Caco-2 (cell line): Measurements from ENCODE around the gene ZGLP1. TPM values are rescaled to one million over a fixed set of nuclear protein-coding genes. Genes with fewer than 3 reads are reported as not detected.

Experiments used
- BruUV-seq: library from RNA; stranded (reverse); fragments of 400-500 nt; replicated peaks from 2 replicates; lab custom pipeline; 2021; lab: Mats Ljungman, UMichigan
- CTCF ChIA-PET: fragments of 300-600 bp; sonication (Branson Sonifier 250); formaldehyde crosslinking; loops from one replicate; lab custom pipeline; 2022; ENCODE audit warnings: antibody characterized with exemption; lab: Charles Lee
- POLR2A ChIA-PET: fragments of 300-600 bp; sonication (Branson Sonifier 250); formaldehyde crosslinking; loops from one replicate; lab custom pipeline; 2022; ENCODE audit warnings: antibody characterized with exemption; lab: Charles Lee
- DNase-seq, 2 experiments: peaks; one replicate each; pipeline versions ENCODE4 v3.0.0 to v3.0.0-alpha.2; 2020 to 2022
- H3K27me3 ChIP-seq: replicated peaks from 2 replicates; pipeline ENCODE4 v1.6.0; 2011; ENCODE audit warnings: low read length; ENCODE audit not compliant: control insufficient read depth, insufficient read depth
- H3K36me3 ChIP-seq: 2 replicates; pipeline ENCODE4 v1.5.1; 2011; ENCODE audit warnings: low read length; ENCODE audit not compliant: control insufficient read depth, insufficient read depth
- H3K4me1 ChIP-seq: fragments of 250-450 bp; sonication (Bioruptor Pico); 2 replicates; pipeline ENCODE4 v1.5.1; 2020; ENCODE audit warnings: mild to moderate bottlenecking
- H3K4me3 ChIP-seq: 2 replicates; pipeline ENCODE4 v1.5.1; 2011; ENCODE audit warnings: low read depth, mild to moderate bottlenecking, control low read depth, low read length
- H3K9me3 ChIP-seq: fragments of 250-450 bp; sonication (Bioruptor Pico); 2 replicates; pipeline ENCODE4 v1.5.1; 2020; ENCODE audit warnings: mild to moderate bottlenecking, moderate library complexity
- H3K27ac Mint-ChIP-seq: one replicate; pipeline ENCODE4 v1.8.0; 2022; ENCODE audit warnings: mixed read lengths; ENCODE audit not compliant: unreplicated experiment
- H3K27me3 Mint-ChIP-seq: one replicate; pipeline ENCODE4 v1.8.0; 2022; ENCODE audit warnings: mixed read lengths; ENCODE audit not compliant: insufficient read depth, unreplicated experiment
- H3K36me3 Mint-ChIP-seq: one replicate; pipeline ENCODE4 v1.8.0; 2022; ENCODE audit warnings: mild to moderate bottlenecking, mixed read lengths; ENCODE audit not compliant: insufficient read depth, unreplicated experiment
- H3K4me1 Mint-ChIP-seq: one replicate; pipeline ENCODE4 v1.8.0; 2022; ENCODE audit warnings: low read depth, mixed read lengths; ENCODE audit not compliant: unreplicated experiment
- H3K4me3 Mint-ChIP-seq: one replicate; pipeline ENCODE4 v1.8.0; 2022; ENCODE audit warnings: mild to moderate bottlenecking, moderate library complexity, mixed read lengths; ENCODE audit not compliant: unreplicated experiment
- H3K9me3 Mint-ChIP-seq: one replicate; pipeline ENCODE4 v1.8.0; 2022; ENCODE audit warnings: mixed read lengths; ENCODE audit not compliant: unreplicated experiment
- CTCF ChIP-seq, 2 experiments: fragments of 200-600 bp in 1 of 2; IDR thresholded peaks; 1 replicate in 1 of 2; 2 replicates in 1 of 2; pipeline versions ENCODE4 v1.5.1 to v1.8.0; 2011 to 2022; ENCODE audit warnings: antibody characterized with exemption in 1 of 2, control low read depth in 1 of 2, inconsistent platforms in 1 of 2, low read depth in 1 of 2, low read length in 1 of 2, mild to moderate bottlenecking in 1 of 2, moderate library complexity in 1 of 2; ENCODE audit not compliant: insufficient read depth in 1 of 2, severe bottlenecking in 1 of 2, unreplicated experiment in 1 of 2
- intact Hi-C: fragments of 100-400 bp; cut with micrococcal nuclease; formaldehyde crosslinking; loops from one replicate; pipeline ENCODE4 v1.10.0; 2022; ENCODE audit not compliant: unreplicated experiment
- total RNA-seq: library from RNA; stranded (reverse); gene quantifications from 2 replicates; pipeline ENCODE4 v1.2.3, GENCODE V29; 2022

ZGLP1 gene
- total RNA-seq, 1 experiment from 2014 or later: 2.5 TPM

GRCh38 chr19:10294368-10294697 is 15.3 kb downstream of the ZGLP1 start:
- Histone ChIP-seq H3K9me3 (no peaks in the 10 kb centered on the region), H3K4me3 (no peak overlapping the region), H3K4me1 (peaks cover 7% of the 10 kb centered on the region; the same call in 1 of the 2 replicates), H3K36me3 (no peaks in the 10 kb centered on the region; the same call in 1 of the 2 replicates), H3K27me3 (no peaks in the 10 kb centered on the region)
- ChIA-PET POLR2A (no interaction called here), CTCF (no interaction called here)
- intact Hi-C loops: no loop called here
- no TSS peak for BruUV-seq
- no peak overlapping the region for H3K4me3 Mint-ChIP-seq
- H3K27ac Mint-ChIP-seq: no peak overlapping the region
- DNase-seq: no peak
- H3K27me3 Mint-ChIP-seq: peaks cover 7% of the 10 kb centered on the region
- no peak for TF ChIP-seq CTCF (IDR thresholded peaks at IDR 0.05; ENCODE audit: insufficient read depth in 1 of 2, low read depth in 1 of 2, low read length in 1 of 2, severe bottlenecking in 1 of 2, unreplicated experiment in 1 of 2)
- peaks cover 9% of the 10 kb centered on the region for H3K4me1 Mint-ChIP-seq
- peaks cover 7% of the 10 kb centered on the region for H3K36me3 Mint-ChIP-seq
- no peaks in the 10 kb centered on the region for H3K9me3 Mint-ChIP-seq

GRCh38 chr19:10293637-10294367 is 15.8 kb downstream of the ZGLP1 start:
- H3K27me3 Mint-ChIP-seq: peaks cover 7% of the 10 kb centered on the region
- no peak for TF ChIP-seq CTCF (IDR thresholded peaks at IDR 0.05; ENCODE audit: insufficient read depth in 1 of 2, low read depth in 1 of 2, low read length in 1 of 2, severe bottlenecking in 1 of 2, unreplicated experiment in 1 of 2)
- no peak for DNase-seq
- ChIA-PET POLR2A (no interaction called here), CTCF (interaction anchor here (0.6 kb wide), 1 partner anchor 408 kb away, joined by 3 read pairs; no protein-coding TSS in a partner anchor)
- H3K4me3 Mint-ChIP-seq: no peak overlapping the region
- H3K36me3 Mint-ChIP-seq: peaks cover 9% of the 10 kb centered on the region
- H3K36me3 ChIP-seq: no peaks in the 10 kb centered on the region; the same call in 1 of the 2 replicates
- H3K4me3 ChIP-seq: no peak overlapping the region
- H3K9me3 Mint-ChIP-seq: no peaks in the 10 kb centered on the region
- no peaks in the 10 kb centered on the region for H3K27me3 ChIP-seq
- peaks cover 11% of the 10 kb centered on the region for H3K4me1 Mint-ChIP-seq
- intact Hi-C loops: no loop called here
- no peak overlapping the region for H3K27ac Mint-ChIP-seq
- H3K9me3 ChIP-seq: no peaks in the 10 kb centered on the region
- H3K4me1 ChIP-seq: peaks cover 7% of the 10 kb centered on the region; the same call in 1 of the 2 replicates
- no TSS peak for BruUV-seq

GRCh38 chr19:10292789-10293636 is 16.6 kb downstream of the ZGLP1 start:
- H3K27me3 ChIP-seq: no peaks in the 10 kb centered on the region
- Mint-ChIP-seq H3K36me3 (peaks cover 14% of the 10 kb centered on the region), H3K4me3 (peak overlapping the region; percentile 87), H3K9me3 (no peaks in the 10 kb centered on the region), H3K27me3 (peaks cover 7% of the 10 kb centered on the region), H3K4me1 (peaks cover 15% of the 10 kb centered on the region), H3K27ac (no peak overlapping the region)
- TF ChIP-seq CTCF (IDR thresholded peaks at IDR 0.05; ENCODE audit: insufficient read depth in 1 of 2, low read depth in 1 of 2, low read length in 1 of 2, severe bottlenecking in 1 of 2, unreplicated experiment in 1 of 2): no peak
- CTCF ChIA-PET: interaction anchor here (0.6 kb wide), 1 partner anchor 407 kb away, joined by 3 read pairs; no protein-coding TSS in a partner anchor
- intact Hi-C loops: no loop called here
- POLR2A ChIA-PET: no interaction called here
- DNase-seq: no peak
- H3K4me1 ChIP-seq: peaks cover 12% of the 10 kb centered on the region
- no peaks in the 10 kb centered on the region; the same call in 1 of the 2 replicates for H3K36me3 ChIP-seq
- BruUV-seq: no TSS peak
- no peaks in the 10 kb centered on the region for H3K9me3 ChIP-seq
- peak overlapping the region; percentile 48 for H3K4me3 ChIP-seq
